GM10248 (cell line): ENCODE data around the gene REC8.

Experiments
- CTCF ChIA-PET: fragments of 300-600 bp; sonication (Branson Sonifier 250); formaldehyde crosslinking; extraction: SDS; loops from one replicate; lab custom pipeline; 2021; ENCODE audit warnings: antibody characterized with exemption; lab: Yijun Ruan, JAX
- POLR2A ChIA-PET: fragments of 350-650 bp; sonication (Branson Sonifier 250); formaldehyde crosslinking; extraction: SDS; loops from one replicate; lab custom pipeline; 2020; ENCODE audit warnings: antibody characterized with exemption; lab: Yijun Ruan, JAX
- DNase-seq: peaks from one replicate; pipeline ENCODE4 v3.0.0; 2012; ENCODE audit errors: extremely low spot score
- CTCF ChIP-seq: IDR thresholded peaks from 2 replicates; pipeline ENCODE4 v1.5.1; 2012; ENCODE audit warnings: mild to moderate bottlenecking, low read depth; ENCODE audit errors: extremely low read depth, missing control alignments, control extremely low read depth

REC8 gene

GRCh38 chr14:24182110-24182882 is 10.4 kb downstream of the REC8 start:
- ChIA-PET CTCF (interaction anchor here (1.2 kb wide), 1 partner anchor 28 kb away, joined by 3 read pairs; no protein-coding TSS in a partner anchor), POLR2A (interaction anchor here (0.9 kb wide), 3 partner anchors 9 to 36 kb away, joined by 3 read pairs; no protein-coding TSS in a partner anchor)
- DNase-seq, result no peak
- no peak for TF ChIP-seq CTCF

GRCh38 chr14:24183014-24183481 is 11.2 kb downstream of the REC8 start:
- POLR2A ChIA-PET, result interaction anchor here (0.9 kb wide), 2 partner anchors 10 to 36 kb away, joined by 3 read pairs; no protein-coding TSS in a partner anchor
- CTCF ChIA-PET, result interaction anchor here (1.2 kb wide), 1 partner anchor 29 kb away, joined by 3 read pairs; no protein-coding TSS in a partner anchor
- TF ChIP-seq CTCF, result no peak
- no peak for DNase-seq

GRCh38 chr14:24184104-24184970 is 12.5 kb downstream of the REC8 start:
- CTCF ChIA-PET, result interaction anchor here (0.9 to 4.4 kb wide), 4 partner anchors 11 to 124 kb away, joined by 3 to 35 read pairs (median 5); partner anchors contain the start of genes CIDEB, IRF9, TINF2 and TM9SF1

GRCh38 chr14:24185026-24185425 is 13.1 kb downstream of the REC8 start:
- ChIA-PET POLR2A (no interaction called here), CTCF (interaction anchor here (0.9 to 4.4 kb wide), 5 partner anchors 9 to 123 kb away, joined by 3 to 35 read pairs (median 4); partner anchors contain the start of genes CIDEB, IRF9, TINF2 and TM9SF1)
- TF ChIP-seq CTCF, result no peak
- no peak for DNase-seq

More at GRCh38 chr14:24184104-24184970, 12.5 kb downstream of the REC8 start:
- TF ChIP-seq CTCF, result no peak
- POLR2A ChIA-PET, result no interaction called here
- no peak for DNase-seq

- no peak for DNase-seq
Measured at GRCh38 chr14:24185741-24186140, 13.9 kb downstream of the REC8 start.

More at GRCh38 chr14:24185741-24186140, 13.9 kb downstream of the REC8 start:
- POLR2A ChIA-PET, result no interaction called here
- CTCF ChIA-PET, result interaction anchor here (1.2 to 4.4 kb wide), 4 partner anchors 8 to 56 kb away, joined by 4 to 35 read pairs (median 5); partner anchors contain the start of genes IRF9, TINF2 and TM9SF1
- no peak for TF ChIP-seq CTCF
